Cerebellar cortex (tissue), 1 donor: ENCODE results near the gene UVRAG.

Source experiments
- DNase-seq: peaks from one replicate; pipeline ENCODE4 v3.0.0-alpha.2; 2015; ENCODE audit warnings: low spot score

Gene UVRAG

DNA sequence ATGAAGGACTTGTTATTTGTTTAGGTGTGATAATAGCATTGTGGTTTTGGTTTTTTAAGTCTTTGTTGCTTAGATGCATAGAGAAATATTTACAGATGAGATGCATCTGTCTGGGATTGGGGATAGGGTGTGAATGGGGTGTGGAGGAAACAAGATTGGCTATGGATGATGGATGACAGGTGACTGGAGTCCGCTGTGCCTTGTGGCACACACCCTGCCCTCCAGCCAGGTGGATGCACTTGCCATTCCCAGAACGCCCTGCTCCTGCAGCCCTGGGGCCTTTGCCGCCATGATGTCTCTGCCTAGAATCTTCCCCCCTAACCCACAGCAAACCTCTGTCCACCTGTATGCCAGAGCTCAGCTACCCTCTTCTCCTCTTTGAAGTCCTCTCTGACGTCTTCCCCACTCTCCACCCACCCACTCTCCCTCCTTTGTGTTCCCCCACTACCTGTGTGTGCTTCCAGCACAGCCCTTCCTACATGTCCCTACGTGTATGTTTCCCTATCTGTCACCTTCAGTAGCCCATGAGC, 336.6 kb downstream of the UVRAG start:
- no peak for DNase-seq

GRCh38 chr11:76152086-76152681, 337.2 kb downstream of the UVRAG start:
- DNase-seq = peak; percentile 67

DNA sequence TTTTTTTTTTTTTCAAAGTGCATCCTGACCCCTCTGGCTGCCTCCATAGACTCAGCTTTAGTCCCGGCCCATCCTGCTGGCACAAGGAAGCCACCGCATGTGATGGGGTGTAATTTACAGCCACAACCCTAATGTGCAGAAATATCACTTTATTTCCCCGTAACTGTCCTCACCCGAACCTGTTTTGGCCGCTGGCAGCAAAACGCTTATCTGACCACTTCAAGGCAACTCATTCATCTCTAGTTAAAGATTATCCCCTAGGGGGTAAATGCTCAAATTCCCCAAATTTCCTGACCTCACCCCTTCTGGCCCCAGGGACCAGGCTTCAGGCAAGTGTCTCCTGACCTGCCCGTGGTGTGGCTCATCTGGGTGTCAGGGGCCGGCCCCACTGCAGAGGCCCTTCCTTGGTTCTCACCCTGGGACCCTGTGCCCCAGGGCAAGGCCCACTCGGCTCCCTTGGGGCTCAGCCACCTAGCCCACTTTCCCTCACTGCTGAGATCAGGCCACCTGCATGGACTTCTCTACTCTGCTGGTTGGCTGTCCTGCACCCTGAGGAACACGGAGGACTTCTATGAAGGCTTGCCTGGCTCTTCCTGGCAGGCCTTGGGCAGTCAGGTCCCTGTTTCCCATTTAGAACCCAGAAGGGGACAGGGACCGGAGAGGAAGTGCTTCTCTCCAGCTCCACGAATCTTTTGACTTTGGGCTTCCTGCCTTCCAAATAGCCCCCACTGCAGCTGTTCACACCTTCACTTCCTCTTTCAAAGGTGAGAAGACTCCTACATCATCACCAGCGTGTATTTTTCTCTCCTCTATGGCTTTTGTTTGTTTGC, 337.9 kb downstream of the UVRAG start:
- no peak for DNase-seq

GRCh38 chr11:76153571-76153923, 338.5 kb downstream of the UVRAG start:
- DNase-seq = no peak

GRCh38 chr11:76155500-76156227, 340.7 kb downstream of the UVRAG start:
- no peak for DNase-seq

GRCh38 chr11:76156971-76157427, 342.0 kb downstream of the UVRAG start:
- no peak for DNase-seq

DNA sequence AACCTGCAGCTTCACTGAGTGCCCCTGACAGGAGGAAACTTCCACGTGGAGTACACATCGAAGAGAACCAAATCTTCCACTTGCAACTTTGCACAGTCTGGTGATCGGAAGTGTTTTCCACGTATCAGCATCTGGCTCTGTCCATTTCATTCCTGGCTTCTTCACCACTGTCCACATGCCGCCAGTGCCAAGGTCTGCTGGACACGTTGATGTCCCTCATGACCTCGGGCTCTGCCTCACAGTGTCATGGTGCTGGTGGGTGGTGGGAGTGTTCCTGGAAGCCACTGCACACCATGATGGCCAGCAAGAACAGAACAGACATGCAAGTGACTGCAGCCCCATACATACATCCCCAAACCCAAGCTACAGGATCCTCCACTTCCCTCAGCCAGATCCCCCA, 342.9 kb downstream of the UVRAG start:
- DNase-seq = no peak

DNA sequence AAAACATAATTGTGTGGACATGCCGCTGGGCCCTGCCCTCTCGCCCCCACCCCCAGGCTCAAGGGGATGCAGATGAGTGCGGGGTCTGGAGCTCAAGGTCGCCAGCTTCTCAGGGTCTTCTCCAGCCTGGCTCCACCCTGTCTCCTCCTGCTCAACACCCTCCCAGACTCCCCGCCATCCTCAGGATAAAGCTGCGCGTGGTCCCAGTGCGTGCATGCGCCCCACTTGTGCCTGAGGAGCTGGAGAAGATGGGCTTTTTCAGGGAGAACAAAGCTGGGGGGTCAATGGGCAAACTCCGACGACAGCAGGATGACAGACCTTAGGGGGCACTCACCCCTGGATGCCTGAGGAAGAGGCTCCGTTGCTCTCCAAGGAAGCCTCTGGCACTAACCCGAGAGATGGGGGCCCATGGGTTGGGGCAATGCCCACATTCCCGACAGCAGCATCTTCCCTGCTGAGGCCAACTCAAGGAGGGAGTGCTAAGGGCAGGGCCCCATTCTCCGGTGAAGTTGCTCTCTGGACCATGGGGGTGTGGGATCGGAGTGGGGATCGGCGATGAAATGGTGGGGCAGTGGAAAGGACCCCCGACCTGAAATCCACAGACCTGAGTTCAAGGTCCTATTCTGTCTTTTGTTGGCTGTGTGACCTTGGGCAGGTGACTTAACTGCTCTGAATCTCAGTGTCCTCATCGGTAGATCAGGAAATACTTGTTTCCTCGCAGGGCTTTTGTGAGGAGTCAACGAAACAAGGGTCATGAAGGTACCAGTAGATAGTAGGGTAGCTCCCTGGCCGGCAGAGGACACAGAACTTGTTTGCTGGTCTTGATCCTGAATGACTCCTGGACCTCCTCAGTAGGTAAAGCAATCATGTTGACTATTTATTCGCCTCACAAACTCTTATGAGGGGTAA, 343.6 kb downstream of the UVRAG start:
- no peak for DNase-seq

DNA sequence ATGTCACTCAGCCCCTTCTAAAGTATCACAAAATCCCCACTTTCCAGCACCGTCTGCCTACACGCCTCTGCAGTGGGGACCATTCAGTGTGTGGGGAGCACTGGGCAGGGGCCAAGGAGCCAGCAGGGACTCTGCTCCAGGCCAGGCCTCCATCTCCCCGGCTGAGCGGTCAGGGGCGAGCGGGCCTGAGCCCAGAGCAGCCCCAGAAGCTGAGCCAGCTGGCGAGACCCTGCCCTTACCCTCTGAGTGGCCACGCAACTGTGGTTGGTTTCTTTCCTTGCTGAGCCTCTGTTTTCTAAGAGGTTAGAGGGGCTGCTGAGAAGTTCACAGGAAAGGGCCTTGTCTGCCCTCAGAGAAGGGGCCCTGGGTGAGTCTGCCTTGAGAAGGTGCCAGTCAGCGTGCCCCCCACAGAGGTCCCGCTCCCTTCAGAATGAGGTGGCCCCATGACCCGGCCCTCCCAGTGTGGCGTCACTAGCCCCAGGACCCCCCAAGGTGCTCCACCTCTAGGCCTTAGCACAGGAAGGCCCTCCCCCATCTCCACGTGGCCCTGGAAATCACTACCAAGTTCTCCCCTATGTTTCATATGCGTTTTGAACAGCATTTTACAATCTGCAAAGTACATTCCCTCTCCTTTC, 344.4 kb downstream of the UVRAG start:
- DNase-seq = no peak

GRCh38 chr11:76159983-76160661, 345.1 kb downstream of the UVRAG start:
- no peak for DNase-seq

DNA sequence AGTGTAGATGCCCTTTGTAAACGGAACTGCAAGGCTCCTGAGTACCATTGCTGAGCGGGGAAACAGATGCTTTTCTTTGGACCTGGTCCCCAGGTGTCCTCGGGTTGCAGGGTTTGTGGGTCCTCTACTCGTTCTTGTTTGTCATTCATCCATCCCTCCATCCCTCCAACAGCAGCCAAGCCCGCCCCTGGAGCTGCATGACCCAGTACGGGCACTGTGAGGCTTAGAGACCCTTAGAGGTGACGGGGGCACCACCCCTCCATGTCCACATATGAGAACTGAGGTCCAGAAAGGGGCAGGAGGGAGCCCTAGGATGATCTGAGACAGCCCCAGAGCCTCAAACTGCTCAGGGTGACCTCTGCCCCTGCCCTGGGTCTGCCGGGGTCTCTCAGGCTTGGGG, 345.8 kb downstream of the UVRAG start:
- DNase-seq = no peak

- peak; percentile 18 for DNase-seq
Measured at GRCh38 chr11:76161261-76161961, 346.4 kb downstream of the UVRAG start.

- DNase-seq = no peak
Measured at GRCh38 chr11:76162336-76163288, 347.6 kb downstream of the UVRAG start.

- no peak for DNase-seq
Measured at GRCh38 chr11:76163289-76163880, 348.4 kb downstream of the UVRAG start.

DNA sequence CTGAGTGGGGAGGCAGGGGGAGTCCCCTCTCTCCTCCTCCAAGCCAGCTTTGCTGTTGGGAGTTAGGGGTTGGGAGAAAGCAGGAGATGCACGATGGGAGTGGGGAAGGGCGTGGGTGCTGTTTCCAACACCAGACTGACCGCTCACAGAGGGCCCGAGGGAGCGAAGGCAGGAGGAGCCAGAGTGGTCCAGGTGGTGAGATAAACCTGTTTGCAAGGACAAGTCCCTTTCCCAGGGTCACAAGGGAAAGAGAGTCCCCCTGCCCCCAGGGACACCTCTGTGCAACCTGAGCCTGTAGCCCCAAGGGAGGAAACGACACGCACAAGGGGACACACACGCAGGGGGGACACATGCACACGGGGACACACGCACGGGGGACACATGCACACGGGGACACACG, 349.1 kb downstream of the UVRAG start:
- DNase-seq = no peak

DNA sequence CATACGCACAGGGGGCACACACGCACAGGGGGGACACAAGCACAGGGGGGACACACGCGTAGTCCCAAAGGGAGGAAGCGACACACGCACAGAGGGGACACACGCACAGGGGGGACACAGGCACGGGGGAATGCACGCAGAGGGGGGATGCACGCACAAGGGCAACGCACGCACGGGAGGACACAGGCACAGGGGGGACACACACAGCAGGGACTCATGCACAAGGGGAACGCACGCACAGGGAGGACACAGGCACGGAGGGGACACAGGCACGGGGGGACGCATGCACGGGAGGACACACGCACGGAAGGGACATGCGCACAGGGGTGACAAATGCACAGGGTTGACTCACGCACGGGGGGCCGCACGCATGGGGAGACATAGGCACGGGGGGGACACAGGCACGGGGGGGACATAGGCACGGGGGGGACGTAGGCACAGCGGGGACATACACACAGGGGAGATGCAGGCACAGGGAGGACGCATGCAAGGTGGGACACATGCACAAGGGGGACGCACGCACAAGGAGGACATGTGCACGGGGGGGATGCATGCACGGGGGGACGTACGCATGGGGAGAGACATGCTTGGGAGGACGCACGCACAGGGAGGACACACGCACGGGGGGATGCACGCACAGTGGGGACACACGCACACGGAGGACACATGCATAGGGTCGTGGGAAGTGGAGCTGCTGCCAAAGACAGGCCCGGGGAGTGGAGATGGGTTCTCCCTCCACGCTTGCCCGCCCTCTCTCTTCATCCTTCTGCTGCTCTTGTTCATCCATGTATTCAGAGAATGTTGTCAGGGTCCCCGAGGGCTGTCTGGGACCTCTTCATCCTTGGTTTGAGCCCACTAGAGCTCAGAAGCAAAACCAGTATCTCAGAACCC, 350.1 kb downstream of the UVRAG start:
- no peak for DNase-seq

DNA sequence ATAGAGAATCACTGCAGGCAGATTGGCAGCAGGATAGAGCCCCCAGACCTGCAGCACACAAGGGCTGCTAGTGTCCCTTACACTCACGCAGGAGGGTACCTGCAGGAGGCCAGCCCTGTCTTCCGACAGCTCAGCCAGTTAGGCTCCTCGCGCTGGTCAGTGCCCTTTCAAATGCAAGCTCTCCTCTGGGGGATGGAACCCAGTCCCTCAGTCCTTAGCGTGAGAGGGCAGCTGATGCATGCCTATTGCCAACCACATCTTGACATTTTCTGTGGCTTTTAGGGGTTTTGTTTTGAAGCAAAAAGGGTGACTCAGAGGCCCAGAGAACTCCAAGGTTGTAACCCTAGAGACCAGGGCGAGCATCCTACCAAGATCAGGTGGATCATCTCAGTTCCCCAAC, 351.3 kb downstream of the UVRAG start:
- DNase-seq = no peak
